HG02885 (cell line): ENCODE data around the gene SEC24C.

Experiments used
- ATAC-seq: cut with Tn5 transposase; IDR thresholded peaks from one replicate; pipeline ENCODE4 v1.9.1; 2021; ENCODE audit warnings: mild to moderate bottlenecking; ENCODE audit not compliant: unreplicated experiment, poor library complexity

The SEC24C gene

GRCh38 chr10:73808021-73808815, 64.0 kb downstream of the SEC24C start:
- no peak for ATAC-seq

- ATAC-seq: no peak
Measured at GRCh38 chr10:73809061-73809818, 65.1 kb downstream of the SEC24C start.

GRCh38 chr10:73810358-73810734, 66.2 kb downstream of the SEC24C start:
- no peak for ATAC-seq

- peak; percentile 31 for ATAC-seq
Measured at GRCh38 chr10:73810735-73811465, 66.7 kb downstream of the SEC24C start.

GRCh38 chr10:73812657-73813056, 68.5 kb downstream of the SEC24C start:
- no peak for ATAC-seq

- ATAC-seq: no peak
Measured at GRCh38 chr10:73813333-73813732, 69.2 kb downstream of the SEC24C start.

- no peak for ATAC-seq
Measured at GRCh38 chr10:73814276-73814895, 70.2 kb downstream of the SEC24C start.

- ATAC-seq: no peak
Measured at GRCh38 chr10:73814896-73815718, 70.9 kb downstream of the SEC24C start.

GRCh38 chr10:73815719-73816030, 71.5 kb downstream of the SEC24C start:
- no peak for ATAC-seq

- no peak for ATAC-seq
Measured at GRCh38 chr10:73816917-73817729, 73.0 kb downstream of the SEC24C start.

GRCh38 chr10:73817826-73818225, 73.7 kb downstream of the SEC24C start:
- ATAC-seq: no peak

- ATAC-seq: no peak
Measured at GRCh38 chr10:73818402-73818801, 74.2 kb downstream of the SEC24C start.

GRCh38 chr10:73819081-73819480, 74.9 kb downstream of the SEC24C start:
- ATAC-seq: no peak

- no peak for ATAC-seq
Measured at GRCh38 chr10:73819513-73820093, 75.4 kb downstream of the SEC24C start.
